SU-DHL-6 (cell line): ENCODE data around the gene FRAS1.

Experiments used
- EZH2phosphoT487 ChIP-seq: fragments of 200-600 bp; sonication (generic), shearing (Covaris generic); conservative IDR thresholded peaks from 2 replicates; pipeline ENCODE4 v1.6.1; 2018; ENCODE audit warnings: mild to moderate bottlenecking, antibody characterized with exemption, low read length, moderate library complexity, mixed read lengths
- TF ChIP-seq, protein P1 (sequence below): fragments of 200-600 bp; sonication (generic); IDR thresholded peaks from one replicate; pipeline ENCODE4 v1.5.1; 2017; ENCODE audit warnings: antibody characterized with exemption, mild to moderate bottlenecking, low read length, moderate library complexity; ENCODE audit not compliant: insufficient read depth, poor library complexity, severe bottlenecking

DNA sequence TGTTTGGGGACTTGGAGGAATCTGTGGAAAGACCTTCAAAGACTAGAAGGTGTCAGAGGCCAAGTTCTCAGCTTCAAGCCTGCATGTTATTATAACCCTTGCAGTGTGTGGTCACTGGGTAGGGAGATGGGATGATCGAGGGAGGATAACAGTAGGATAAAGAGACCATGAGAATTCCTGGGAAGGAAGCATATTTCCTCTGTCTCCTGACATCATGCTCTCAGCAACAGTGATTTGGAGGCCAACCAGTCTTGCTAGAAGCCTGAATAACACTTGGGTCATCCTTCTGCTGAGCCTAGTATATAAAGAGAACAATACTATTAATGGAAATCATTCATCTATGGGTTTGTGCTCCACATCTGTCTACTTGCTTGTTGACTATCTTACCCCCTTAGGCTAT lies 453.6 kb downstream of the FRAS1 start:
- TF ChIP-seq, protein P1, sequence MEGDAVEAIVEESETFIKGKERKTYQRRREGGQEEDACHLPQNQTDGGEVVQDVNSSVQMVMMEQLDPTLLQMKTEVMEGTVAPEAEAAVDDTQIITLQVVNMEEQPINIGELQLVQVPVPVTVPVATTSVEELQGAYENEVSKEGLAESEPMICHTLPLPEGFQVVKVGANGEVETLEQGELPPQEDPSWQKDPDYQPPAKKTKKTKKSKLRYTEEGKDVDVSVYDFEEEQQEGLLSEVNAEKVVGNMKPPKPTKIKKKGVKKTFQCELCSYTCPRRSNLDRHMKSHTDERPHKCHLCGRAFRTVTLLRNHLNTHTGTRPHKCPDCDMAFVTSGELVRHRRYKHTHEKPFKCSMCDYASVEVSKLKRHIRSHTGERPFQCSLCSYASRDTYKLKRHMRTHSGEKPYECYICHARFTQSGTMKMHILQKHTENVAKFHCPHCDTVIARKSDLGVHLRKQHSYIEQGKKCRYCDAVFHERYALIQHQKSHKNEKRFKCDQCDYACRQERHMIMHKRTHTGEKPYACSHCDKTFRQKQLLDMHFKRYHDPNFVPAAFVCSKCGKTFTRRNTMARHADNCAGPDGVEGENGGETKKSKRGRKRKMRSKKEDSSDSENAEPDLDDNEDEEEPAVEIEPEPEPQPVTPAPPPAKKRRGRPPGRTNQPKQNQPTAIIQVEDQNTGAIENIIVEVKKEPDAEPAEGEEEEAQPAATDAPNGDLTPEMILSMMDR = no peak
- no peak for TF ChIP-seq EZH2phosphoT487
